GM12878 (cell line): ENCODE data around the gene CCR8. TPM values are rescaled to one million over a fixed set of nuclear protein-coding genes. Genes with fewer than 3 reads are reported as not detected.
A peak's percentile ranks its signal among the peaks of the same experiment; 100 is the strongest.

Experiments
- ATAC-seq: fragments of 200-7000 bp; cut with Tn5 transposase; 3 replicates; pipeline ENCODE4 v1.9.1; 2020; ENCODE audit warnings: mild to moderate bottlenecking, moderate library complexity
- BruUV-seq: library from RNA; stranded (reverse); fragments of 400-500 nt; replicated peaks from 2 replicates; lab custom pipeline; 2021; lab: Mats Ljungman, UMichigan
- CTCF ChIA-PET: fragments of 300-600 bp; sonication (Branson Sonifier 250); formaldehyde crosslinking; extraction: SDS; loops from one replicate; lab custom pipeline; 2021; ENCODE audit warnings: inconsistent platforms; lab: Yijun Ruan, JAX
- POLR2A ChIA-PET: fragments of 350-600 bp; formaldehyde crosslinking; extraction: SDS; loops from one replicate; lab custom pipeline; 2021; ENCODE audit warnings: inconsistent platforms; lab: Charles Lee
- RAD21 ChIA-PET: fragments of 300-600 bp; sonication (Branson Sonifier 250); formaldehyde crosslinking; loops from one replicate; lab custom pipeline; 2023; ENCODE audit warnings: antibody characterized with exemption; ENCODE audit not compliant: unreplicated experiment; lab: Charles Lee
- SMC1A ChIA-PET: fragments of 300-600 bp; sonication (Branson Sonifier 250); formaldehyde crosslinking; loops from one replicate; lab custom pipeline; 2023; ENCODE audit not compliant: unreplicated experiment, uncharacterized antibody; lab: Charles Lee
- DNase-seq: peaks from one replicate; pipeline ENCODE4 v3.0.0-alpha.2; 2011; ENCODE audit warnings: low read depth, low spot score
- FAIRE-seq: peaks from 3 replicates; lab custom pipeline; 2011; peaks lifted over from hg19 to GRCh38; lab: Jason Lieb, UNC
- H2AFZ ChIP-seq: 2 replicates; pipeline ENCODE4 v1.6.0; 2011; ENCODE audit warnings: low read depth, low read length, control low read depth; ENCODE audit not compliant: control insufficient read depth
- H3K27ac ChIP-seq: 2 replicates; pipeline ENCODE4 v1.5.1; 2011; ENCODE audit warnings: control low read depth; ENCODE audit not compliant: control insufficient read depth, insufficient read depth
- H3K27me3 ChIP-seq, 2 experiments: replicated peaks in 1 of 2; 2 replicates each; pipeline versions ENCODE4 v1.6.0 to v1.6.1; 2011; ENCODE audit warnings: low read length in 1 of 2; ENCODE audit not compliant: control insufficient read depth in 2 of 2, insufficient read depth in 2 of 2
- H3K36me3 ChIP-seq, 2 experiments: 2 replicates each; pipeline ENCODE4 v1.5.1; 2011; ENCODE audit warnings: low read length in 1 of 2; ENCODE audit not compliant: control insufficient read depth in 2 of 2, insufficient read depth in 2 of 2
- H3K4me1 ChIP-seq: 2 replicates; pipeline ENCODE4 v1.6.1; 2011; ENCODE audit warnings: mild to moderate bottlenecking, low read length, moderate library complexity, mixed read lengths; ENCODE audit not compliant: control insufficient read depth, insufficient read depth
- H3K4me2 ChIP-seq: 2 replicates; pipeline ENCODE4 v1.6.0; 2011; ENCODE audit warnings: control low read depth; ENCODE audit not compliant: control insufficient read depth, insufficient read depth
- H3K4me3 ChIP-seq: fragments of 200-600 bp; sonication (generic); 2 replicates; pipeline ENCODE4 v1.5.1; 2016
- H3K79me2 ChIP-seq: 2 replicates; pipeline ENCODE4 v1.6.0; 2011; ENCODE audit warnings: low read length; ENCODE audit not compliant: control insufficient read depth, insufficient read depth
- H3K9ac ChIP-seq: 2 replicates; pipeline ENCODE4 v1.8.0; 2011; ENCODE audit warnings: low read length, control low read depth, mixed read lengths; ENCODE audit not compliant: control insufficient read depth, insufficient read depth
- H3K9me3 ChIP-seq: replicated peaks from 3 replicates; pipeline ENCODE4 v1.5.1; 2011; ENCODE audit warnings: mild to moderate bottlenecking, low read length; ENCODE audit not compliant: control insufficient read depth, insufficient read depth
- H4K20me1 ChIP-seq: 2 replicates; pipeline ENCODE4 v1.6.0; 2011; ENCODE audit not compliant: control insufficient read depth, insufficient read depth
- ATF7 ChIP-seq: fragments of 450-650 bp; IDR thresholded peaks from 2 replicates; pipeline ENCODE4 v1.6.1; 2016; ENCODE audit warnings: low read depth, mild to moderate bottlenecking
- FOXK2 ChIP-seq: fragments of 450-650 bp; IDR thresholded peaks from 2 replicates; pipeline ENCODE4 v1.6.1; 2017; ENCODE audit warnings: mild to moderate bottlenecking, moderate library complexity
- IKZF2 ChIP-seq, 2 experiments: fragments of 450-650 bp; IDR thresholded peaks; 2 replicates each; pipeline ENCODE4 v1.6.1; 2017; ENCODE audit warnings: mild to moderate bottlenecking in 2 of 2, moderate library complexity in 2 of 2
- LARP7 ChIP-seq: fragments of 450-650 bp; IDR thresholded peaks from 2 replicates; pipeline ENCODE4 v1.6.1; 2017; ENCODE audit warnings: mild to moderate bottlenecking
- NRF1 ChIP-seq: conservative IDR thresholded peaks from 2 replicates; pipeline ENCODE4 v1.6.1; 2011; ENCODE audit warnings: mild to moderate bottlenecking, low read depth, low read length, improper control_type of control experiment
- RBBP5 ChIP-seq: fragments of 200-600 bp; sonication (generic); conservative IDR thresholded peaks from 2 replicates; pipeline ENCODE4 v1.6.1; 2016
- SMAD5 ChIP-seq: IDR thresholded peaks from 2 replicates; pipeline ENCODE4 v1.6.1; 2016; ENCODE audit warnings: antibody characterized with exemption, low read depth
- SPI1 ChIP-seq: IDR thresholded peaks from 2 replicates; pipeline ENCODE4 v1.6.1; 2011; ENCODE audit warnings: low read depth, mild to moderate bottlenecking, low read length, moderate library complexity, borderline replicate concordance; ENCODE audit not compliant: insufficient read depth
- ZBTB33 ChIP-seq: fragments of 450-650 bp; IDR thresholded peaks from 2 replicates; pipeline ENCODE4 v1.6.1; 2017; ENCODE audit warnings: mild to moderate bottlenecking
- ZNF622 ChIP-seq: fragments of 450-650 bp; IDR thresholded peaks from 2 replicates; pipeline ENCODE4 v1.6.1; 2017; ENCODE audit warnings: mild to moderate bottlenecking, inconsistent platforms
- ZSCAN29 ChIP-seq: fragments of 450-650 bp; IDR thresholded peaks from 2 replicates; pipeline ENCODE4 v1.6.1; 2017; ENCODE audit warnings: mild to moderate bottlenecking, moderate library complexity
- WGBS: methylation state at CpG from one replicate; pipeline ENCODE4 v1.1.6; 2016; ENCODE audit warnings: low lambda C conversion rate; ENCODE audit not compliant: insufficient replicate concordance, insufficient coverage; ENCODE audit errors: missing lambda C conversion rate; 5-methylcytosine and 5-hydroxymethylcytosine counted together
- in situ Hi-C: fragments of 300-500 bp; cut with MboI; formaldehyde crosslinking; loops from 9 replicates; pipeline ENCODE4 v1.14.3; 2018; ENCODE audit warnings: mixed read lengths
- intact Hi-C: fragments of 100-400 bp; cut with micrococcal nuclease; formaldehyde crosslinking; loops from one replicate; pipeline ENCODE4 v1.14.2; 2022; ENCODE audit not compliant: unreplicated experiment
- polyA plus RNA-seq, 11 experiments: library from polyadenylated mRNA; depleted of rRNA in 4 of 11; unstranded in 6 of 11; stranded (reverse) in 5 of 11; fragments of >200 nt; fragmentation: Nextera tagmentation in 4 of 11; fragmentation: Illumina TruSeq in 1 of 11; extraction: Ambion mirVana in 4 of 11; extraction: Trizol in 1 of 11; gene quantifications; 1 replicate in 1 of 11; 2 replicates in 10 of 11; pipeline versions ENCODE4 v1.2.1 to v1.2.3, GENCODE V29; 2011 to 2016; ENCODE audit warnings: inconsistent platforms in 2 of 11, missing spikeins in 2 of 11, low read depth in 1 of 11
- total RNA-seq, 4 experiments: library from RNA; depleted of rRNA in 3 of 4; stranded (reverse); fragments of >200 nt in 3 of 4; fragmentation: Illumina TruSeq in 1 of 4; extraction: Trizol in 1 of 4; gene quantifications; 2 replicates each; pipeline versions ENCODE4 v1.2.1 to v1.2.3, GENCODE V29; 2013 to 2021

Gene CCR8
- total and polyA plus RNA-seq, 10 of the 15 experiments (the other 5 are each of a cell fraction or from before 2014, with no cell fraction given): 5.2 to 28.8 (median 15.6) TPM

GRCh38 chr3:39362192-39362591, 32.7 kb downstream of the CCR8 start:
- Histone ChIP-seq H3K4me2 (no peak overlapping the region; the same call in 1 of the 2 replicates), H3K9me3 (no peaks in the 10 kb centered on the region; the same call in 2 of the 3 replicates), H3K27me3 (no peaks in the 10 kb centered on the region), H3K79me2 (no peaks in the 10 kb centered on the region), H3K4me3 (no peak overlapping the region), H3K36me3 (no peaks in the 10 kb centered on the region), H4K20me1 (no peaks in the 10 kb centered on the region), H3K4me1 (peaks cover 11% of the 10 kb centered on the region), H2AFZ (no peak overlapping the region), H3K27ac (no peak overlapping the region), H3K9ac (no peak overlapping the region)
- 71% methylated on average over 3 of the region's 3 CpGs for WGBS
- ChIA-PET RAD21 (interaction anchor here (1.2 to 2.4 kb wide), 5 partner anchors 14 to 70 kb away, joined by 3 to 10 read pairs (median 4); no protein-coding TSS in a partner anchor), POLR2A (interaction anchor here (1.8 kb wide), 1 partner anchor 15 kb away, joined by 4 read pairs; no protein-coding TSS in a partner anchor), SMC1A (interaction anchor here (0.7 to 6.4 kb wide), 3 partner anchors 12 to 16 kb away, joined by 3 to 39 read pairs (median 4); no protein-coding TSS in a partner anchor), CTCF (interaction anchor here (1.4 to 3.0 kb wide), 5 partner anchors 11 to 70 kb away, joined by 3 to 14 read pairs (median 4); no protein-coding TSS in a partner anchor)
- in situ Hi-C loops: no loop called here
- TF ChIP-seq ATF7: no peak
- intact Hi-C loops: no loop called here
- FAIRE-seq: no peak
- no peak for DNase-seq
- peak; percentile 31 for ATAC-seq
- BruUV-seq: no TSS peak

GRCh38 chr3:39362812-39363211, 33.3 kb downstream of the CCR8 start:
- FAIRE-seq (no peak), DNase-seq (no peak), ATAC-seq (no peak)
- no peak for TF ChIP-seq IKZF2 (IDR thresholded peaks at IDR 0.05)
- TF ChIP-seq SMAD5: no peak
- TF ChIP-seq LARP7: no peak
- TF ChIP-seq FOXK2: no peak
- TF ChIP-seq NRF1: no peak
- TF ChIP-seq ZSCAN29: no peak
- no peak for TF ChIP-seq ZBTB33
- TF ChIP-seq ZNF622: no peak
- no peak for TF ChIP-seq SPI1
- no peak for TF ChIP-seq RBBP5
- H2AFZ ChIP-seq: no peak overlapping the region
- H3K9ac ChIP-seq: no peak overlapping the region
- no peak overlapping the region for H3K4me2 ChIP-seq
- WGBS: 68% methylated on average over 2 of the region's 2 CpGs
- SMC1A ChIA-PET: interaction anchor here (0.7 to 6.4 kb wide), 4 partner anchors 12 to 57 kb away, joined by 3 to 39 read pairs (median 4); no protein-coding TSS in a partner anchor
- no peaks in the 10 kb centered on the region for H4K20me1 ChIP-seq
- no peak overlapping the region for H3K27ac ChIP-seq
- RAD21 ChIA-PET: interaction anchor here (1.2 to 2.4 kb wide), 4 partner anchors 13 to 70 kb away, joined by 3 to 10 read pairs (median 4); no protein-coding TSS in a partner anchor
- intact Hi-C loops (no loop called here), in situ Hi-C loops (no loop called here)
- CTCF ChIA-PET: interaction anchor here (0.6 to 3.0 kb wide), 6 partner anchors 11 to 71 kb away, joined by 3 to 14 read pairs (median 4); no protein-coding TSS in a partner anchor
- H3K36me3 ChIP-seq: no peaks in the 10 kb centered on the region
- H3K27me3 ChIP-seq: no peaks in the 10 kb centered on the region
- no peaks in the 10 kb centered on the region; the same call in 2 of the 3 replicates for H3K9me3 ChIP-seq
- peaks cover 11% of the 10 kb centered on the region for H3K4me1 ChIP-seq
- no peak overlapping the region for H3K4me3 ChIP-seq
- no TSS peak for BruUV-seq
- no peaks in the 10 kb centered on the region for H3K79me2 ChIP-seq
- POLR2A ChIA-PET: no interaction called here
